HG02798 (cell line): ENCODE data around the gene RUVBL1.

Experiments used
- ATAC-seq: cut with Tn5 transposase; IDR thresholded peaks from one replicate; pipeline ENCODE4 v1.9.1; 2021; ENCODE audit warnings: mild to moderate bottlenecking; ENCODE audit not compliant: unreplicated experiment, poor library complexity

The RUVBL1 gene

GRCh38 chr3:128036119-128036518 is 87.5 kb downstream of the RUVBL1 start:
- ATAC-seq, result no peak

- no peak for ATAC-seq
These were observed 90.5 kb downstream of the RUVBL1 start for GRCh38 chr3:128033102-128033501.
